GM21723 (cell line): ENCODE results near the gene NFYC.
A peak's percentile ranks its signal among the peaks of the same experiment; 100 is the strongest.

Source experiments
- ATAC-seq: cut with Tn5 transposase; IDR thresholded peaks from one replicate; pipeline ENCODE4 v1.9.1; 2021; ENCODE audit warnings: mild to moderate bottlenecking, moderate library complexity; ENCODE audit not compliant: unreplicated experiment

The NFYC gene

GRCh38 chr1:40818264-40818961 lies 126.9 kb downstream of the NFYC start:
- peak; percentile 80 for ATAC-seq

- ATAC-seq: no peak
Observed at GRCh38 chr1:40819101-40819500, 127.6 kb downstream of the NFYC start.

GRCh38 chr1:40820251-40820797 lies 128.8 kb downstream of the NFYC start:
- ATAC-seq: no peak
